B cell (primary cell): ENCODE measurements around the gene AMBRA1. TPM values are rescaled to one million over a fixed set of nuclear protein-coding genes. Genes with fewer than 3 reads are reported as not detected.

ENCODE experiments used
- ATAC-seq: fragments of 200-7000 bp; cut with Tn5 transposase; one replicate; pipeline ENCODE4 v1.10.0; 2021; ENCODE audit warnings: low read depth, mild to moderate bottlenecking, moderate number of reproducible peaks, moderate library complexity
- CTCF ChIA-PET: fragments of 350-600 bp; sonication (Branson Sonifier 250); formaldehyde crosslinking; loops from one replicate; lab custom pipeline; 2021; ENCODE audit warnings: antibody characterized with exemption, inconsistent platforms; lab: Charles Lee
- POLR2A ChIA-PET: fragments of 350-600 bp; sonication (Branson Sonifier 250); formaldehyde crosslinking; loops from one replicate; lab custom pipeline; 2021; ENCODE audit warnings: antibody characterized with exemption; lab: Charles Lee
- DNase-seq: peaks from one replicate; pipeline ENCODE4 v3.0.0; 2013
- H2AFZ ChIP-seq: 2 replicates; pipeline ENCODE4 v1.6.1; 2012; ENCODE audit warnings: mild to moderate bottlenecking, low read depth, low read length; ENCODE audit not compliant: insufficient read depth, poor library complexity, severe bottlenecking
- H3K27ac ChIP-seq, 2 donors: 1 replicate in 1 of 2; 2 replicates in 1 of 2; pipeline ENCODE4 v1.5.1; 2012 to 2013; ENCODE audit warnings: low read length in 2 of 2, mild to moderate bottlenecking in 2 of 2, moderate library complexity in 1 of 2
- H3K27me3 ChIP-seq, 4 experiments: fragments of 200-600 bp in 1 of 4; sonication (generic) in 1 of 4; replicated peaks in 1 of 4; 1 replicate in 2 of 4; 2 replicates in 2 of 4; pipeline versions ENCODE4 v1.6.1 to v1.7.0; 2013 to 2016; ENCODE audit warnings: low read length in 3 of 4, mild to moderate bottlenecking in 2 of 4, mixed read lengths in 1 of 4, moderate library complexity in 1 of 4; ENCODE audit not compliant: insufficient read depth in 4 of 4, control insufficient read depth in 3 of 4; ENCODE audit errors: control extremely low read depth in 1 of 4
- H3K36me3 ChIP-seq, 2 experiments: replicated peaks in 1 of 2; 1 replicate in 1 of 2; 2 replicates in 1 of 2; pipeline versions ENCODE4 v1.6.1 to v1.7.1; 2013; ENCODE audit warnings: low read length in 1 of 2; ENCODE audit not compliant: insufficient read depth in 2 of 2, control insufficient read depth in 1 of 2; ENCODE audit errors: control extremely low read depth in 1 of 2, extremely low read depth in 1 of 2
- H3K4me1 ChIP-seq, 2 donors: fragments of 200-600 bp in 1 of 2; sonication (generic) in 1 of 2; 1 replicate in 1 of 2; 2 replicates in 1 of 2; pipeline versions ENCODE4 v1.5.1 to v1.6.1; 2013 to 2017; ENCODE audit warnings: low read length in 2 of 2; ENCODE audit not compliant: control insufficient read depth in 2 of 2, insufficient read depth in 2 of 2
- H3K4me2 ChIP-seq: replicated peaks from 2 replicates; pipeline ENCODE3; 2012; ENCODE audit warnings: mild to moderate bottlenecking, low read depth, low read length; ENCODE audit not compliant: poor library complexity, severe bottlenecking
- H3K4me3 ChIP-seq, 5 experiments: fragments of 200-600 bp in 1 of 5; sonication (generic) in 1 of 5; 1 replicate in 3 of 5; 2 replicates in 2 of 5; pipeline versions ENCODE4 v1.5.1 to v1.7.0; 2011 to 2016; ENCODE audit warnings: low read length in 4 of 5, mild to moderate bottlenecking in 4 of 5, low read depth in 2 of 5, control low read depth in 1 of 5, moderate library complexity in 1 of 5; ENCODE audit not compliant: insufficient read depth in 1 of 5; ENCODE audit errors: control extremely low read depth in 1 of 5, extremely low read depth in 1 of 5
- H3K79me2 ChIP-seq: fragments of 200-600 bp; sonication (generic); one replicate; pipeline ENCODE4 v1.6.0; 2016; ENCODE audit warnings: low read length; ENCODE audit not compliant: control insufficient read depth, insufficient read depth
- H3K9ac ChIP-seq: fragments of 200-600 bp; sonication (generic); 2 replicates; pipeline ENCODE4 v1.6.1; 2017; ENCODE audit warnings: mild to moderate bottlenecking, low read length, moderate library complexity
- H3K9me3 ChIP-seq, 3 donors: one replicate each; pipeline versions ENCODE4 v1.6.1 to v1.7.1; 2013; ENCODE audit warnings: low read length in 2 of 3; ENCODE audit not compliant: control insufficient read depth in 2 of 3, insufficient read depth in 1 of 3; ENCODE audit errors: control extremely low read depth in 1 of 3
- H4K20me1 ChIP-seq: 2 replicates; pipeline ENCODE4 v1.6.0; 2012; ENCODE audit warnings: mild to moderate bottlenecking, low read length; ENCODE audit not compliant: insufficient read depth, control insufficient read depth, poor library complexity, severe bottlenecking
- H3K27ac Mint-ChIP-seq: one replicate; pipeline ENCODE4 v1.8.0; 2021; ENCODE audit warnings: mixed read lengths
- H3K27me3 Mint-ChIP-seq: one replicate; pipeline ENCODE4 v1.8.0; 2021; ENCODE audit warnings: mixed read lengths
- H3K4me1 Mint-ChIP-seq: one replicate; pipeline ENCODE4 v1.8.0; 2021; ENCODE audit warnings: mixed read lengths
- H3K4me3 Mint-ChIP-seq: one replicate; pipeline ENCODE4 v1.8.0; 2021; ENCODE audit warnings: mixed read lengths
- H3K9me3 Mint-ChIP-seq: one replicate; pipeline ENCODE4 v1.8.0; 2022; ENCODE audit warnings: mixed read lengths; ENCODE audit not compliant: insufficient read depth
- CTCF ChIP-seq: fragments of 200-600 bp; IDR thresholded peaks from one replicate; pipeline ENCODE4 v1.8.0; 2022; ENCODE audit warnings: antibody characterized with exemption, mild to moderate bottlenecking
- EZH2 ChIP-seq: IDR thresholded peaks from 2 replicates; pipeline ENCODE4 v1.6.1; 2012; ENCODE audit warnings: borderline replicate concordance, low read depth, mild to moderate bottlenecking, moderate library complexity, low read length; ENCODE audit not compliant: insufficient read depth, poor library complexity, severe bottlenecking
- WGBS: methylation state at CpG from one replicate; pipeline ENCODE4 v1.1.5; 2013; ENCODE audit warnings: missing lambda C conversion rate; ENCODE audit not compliant: insufficient coverage; 5-methylcytosine and 5-hydroxymethylcytosine counted together
- intact Hi-C: fragments of 100-400 bp; cut with micrococcal nuclease; formaldehyde crosslinking; loops from one replicate; pipeline ENCODE4 v1.10.0; 2022
- polyA plus RNA-seq: library from polyadenylated mRNA; depleted of rRNA; stranded (reverse); fragments of >200 nt; gene quantifications from 2 replicates; pipeline ENCODE4 v1.2.3, GENCODE V29; 2012
- total RNA-seq, 2 donors: library from RNA; stranded (reverse); fragments of 120-200 nt in 1 of 2; gene quantifications; 1 replicate in 1 of 2; 2 replicates in 1 of 2; pipeline versions ENCODE4 v1.2.3 to v1.2.4, GENCODE V29; 2013 to 2022

AMBRA1 gene
- total and polyA plus RNA-seq, 2 donors (not counting 1 experiment from before 2014, with no cell fraction given): 13.8 to 36.1 TPM

GRCh38 chr11:46450846-46451477 lies 142.9 kb downstream of the AMBRA1 start:
- H3K4me1 Mint-ChIP-seq: peaks cover 20% of the 10 kb centered on the region
- Histone ChIP-seq H3K36me3 (peaks cover 5% of the 10 kb centered on the region in 2 experiments), H3K4me1 (no peaks in the 10 kb centered on the region), H3K4me2 (no peak overlapping the region), H3K27ac (no peak overlapping the region), H3K27me3 (no peaks in the 10 kb centered on the region), H2AFZ (no peak overlapping the region), H3K9ac (no peak overlapping the region), H3K4me3 (no peak overlapping the region), H4K20me1 (peaks cover 22% of the 10 kb centered on the region), H3K79me2 (peaks cover 8% of the 10 kb centered on the region), H3K9me3 (no peaks in the 10 kb centered on the region)
- DNase-seq (no peak), ATAC-seq (no peak)
- TF ChIP-seq CTCF (no peak), EZH2 (no peak)
- no peaks in the 10 kb centered on the region for H3K9me3 Mint-ChIP-seq
- no peak overlapping the region for H3K4me3 Mint-ChIP-seq
- no CpG with 5 or more reads among the region's 3 CpGs for WGBS
- POLR2A ChIA-PET: no interaction called here
- intact Hi-C loops: no loop called here
- CTCF ChIA-PET: interaction anchor here (0.6 kb wide), 2 partner anchors 18 to 265 kb away, joined by 3 read pairs; no protein-coding TSS in a partner anchor
- no peaks in the 10 kb centered on the region for H3K27me3 Mint-ChIP-seq
- H3K27ac Mint-ChIP-seq: no peak overlapping the region

GRCh38 chr11:46447544-46447943 lies 146.3 kb downstream of the AMBRA1 start:
- Histone ChIP-seq H3K9me3 (no peaks in the 10 kb centered on the region), H3K4me1 (no peaks in the 10 kb centered on the region), H3K9ac (no peak overlapping the region), H3K27me3 (no peaks in the 10 kb centered on the region), H2AFZ (no peak overlapping the region), H3K27ac (no peak overlapping the region), H4K20me1 (peaks cover 10% of the 10 kb centered on the region), H3K4me3 (no peak overlapping the region), H3K4me2 (no peak overlapping the region), H3K79me2 (peaks cover 8% of the 10 kb centered on the region), H3K36me3 (peaks cover 8 to 9% of the 10 kb centered on the region in 2 experiments)
- ChIA-PET CTCF (no interaction called here), POLR2A (no interaction called here)
- 100% methylated on average over 1 of the region's 2 CpGs for WGBS
- TF ChIP-seq CTCF: no peak
- TF ChIP-seq EZH2: no peak
- Mint-ChIP-seq H3K27ac (no peak overlapping the region), H3K4me3 (no peak overlapping the region), H3K4me1 (peaks cover 18% of the 10 kb centered on the region), H3K27me3 (no peaks in the 10 kb centered on the region), H3K9me3 (no peaks in the 10 kb centered on the region)
- no peak for DNase-seq
- no peak for ATAC-seq
- intact Hi-C loops: no loop called here
